ENCODE results near the gene KRTAP5-10. TPM values are rescaled to one million over a fixed set of nuclear protein-coding genes. Genes with fewer than 3 reads are reported as not detected.
"Not testable (repeated sequence)": the region's sequence is repeated elsewhere in the genome, so short reads cannot be mapped to it uniquely, and the experiment has no call there.

Gene KRTAP5-10
- total and polyA plus RNA-seq, 9 of the 15 experiments (the other 6 are each of a cell fraction or from before 2014, with no cell fraction given): not detected

DNA sequence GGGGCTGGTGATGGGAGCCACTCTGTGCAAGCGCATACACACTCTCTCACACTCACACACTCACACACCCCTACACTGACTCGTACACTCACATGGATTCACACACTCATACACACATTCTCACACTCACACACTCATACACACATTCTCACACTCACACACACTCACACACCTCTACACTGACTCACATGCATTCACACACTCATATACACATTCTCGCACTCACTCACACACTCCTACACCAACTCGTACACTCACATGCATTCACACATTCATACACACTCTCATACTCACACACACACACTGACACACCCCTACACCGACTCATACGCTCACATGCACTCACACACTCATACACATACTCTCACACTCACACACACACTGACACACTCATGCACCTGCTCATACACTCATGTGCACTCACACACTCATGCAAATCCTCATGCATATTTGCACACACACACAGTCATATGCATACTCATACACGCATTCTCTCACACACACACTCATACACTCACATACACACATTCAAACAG, 12.2 kb downstream of the KRTAP5-10 start:
- BruUV-seq (replicated peaks): no TSS peak
- no peaks in the 10 kb centered on the region for H3K9me1 ChIP-seq (ENCODE audit: control insufficient read depth, insufficient read depth, low read length)
- H3K4me3 ChIP-seq: no peak overlapping the region
- in situ Hi-C loops (cut with MboI) (loop anchor here (25.0 kb wide), 1 partner anchor 860 kb away; the partner anchor contains the start of gene CLPB), intact Hi-C loops (cut with micrococcal nuclease) (no loop called here)
- no peak for ATAC-seq
- H3K4me1 ChIP-seq (replicated peaks in 1 of 2; ENCODE audit: control insufficient read depth in 2 of 2, insufficient read depth in 2 of 2, low read length in 2 of 2): no peaks in the 10 kb centered on the region
- no peaks in the 10 kb centered on the region for H3K79me2 ChIP-seq (ENCODE audit: control insufficient read depth, insufficient read depth, low read length)
- no peak for DNase-seq (ENCODE audit: extremely low read depth in 1 of 4, low spot score in 3 of 4)
- no peak overlapping the region for H2AFZ ChIP-seq (ENCODE audit: low read depth, low read length)
- no peak for FAIRE-seq
- 1% methylated on average over 7 of the region's 7 CpGs for WGBS (ENCODE audit: insufficient coverage, low coverage, missing lambda C conversion rate)
- no peak overlapping the region for H3K27ac ChIP-seq (ENCODE audit: extremely low read depth, low read depth, low read length)
- peaks cover 35 to 56% of the 10 kb centered on the region in 2 experiments for H3K27me3 ChIP-seq (ENCODE audit: control insufficient read depth in 2 of 2, insufficient read depth in 2 of 2, low read length in 2 of 2)
- TF ChIP-seq, protein P1, sequence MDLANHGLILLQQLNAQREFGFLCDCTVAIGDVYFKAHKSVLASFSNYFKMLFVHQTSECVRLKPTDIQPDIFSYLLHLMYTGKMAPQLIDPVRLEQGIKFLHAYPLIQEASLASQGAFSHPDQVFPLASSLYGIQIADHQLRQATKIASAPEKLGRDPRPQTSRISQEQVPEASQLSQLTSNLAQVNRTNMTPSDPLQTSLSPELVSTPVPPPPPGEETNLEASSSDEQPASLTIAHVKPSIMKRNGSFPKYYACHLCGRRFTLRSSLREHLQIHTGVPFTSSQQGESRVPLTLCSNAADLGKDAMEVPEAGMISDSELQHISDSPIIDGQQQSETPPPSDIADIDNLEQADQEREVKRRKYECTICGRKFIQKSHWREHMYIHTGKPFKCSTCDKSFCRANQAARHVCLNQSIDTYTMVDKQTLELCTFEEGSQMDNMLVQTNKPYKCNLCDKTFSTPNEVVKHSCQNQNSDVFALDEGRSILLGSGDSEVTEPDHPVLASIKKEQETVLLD (IDR thresholded peaks at IDR 0.05): no peak
- peak; percentile 49; the same call in 1 of the 2 replicates for TF ChIP-seq OTX1 (CRISPR knock-in tag; IDR thresholded peaks at IDR 0.05)
- TF ChIP-seq, protein P2, sequence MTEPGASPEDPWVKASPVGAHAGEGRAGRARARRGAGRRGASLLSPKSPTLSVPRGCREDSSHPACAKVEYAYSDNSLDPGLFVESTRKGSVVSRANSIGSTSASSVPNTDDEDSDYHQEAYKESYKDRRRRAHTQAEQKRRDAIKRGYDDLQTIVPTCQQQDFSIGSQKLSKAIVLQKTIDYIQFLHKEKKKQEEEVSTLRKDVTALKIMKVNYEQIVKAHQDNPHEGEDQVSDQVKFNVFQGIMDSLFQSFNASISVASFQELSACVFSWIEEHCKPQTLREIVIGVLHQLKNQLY (CRISPR knock-in tag; conservative IDR thresholded peaks at IDR 0.05): no peak
- TF ChIP-seq, protein P3, sequence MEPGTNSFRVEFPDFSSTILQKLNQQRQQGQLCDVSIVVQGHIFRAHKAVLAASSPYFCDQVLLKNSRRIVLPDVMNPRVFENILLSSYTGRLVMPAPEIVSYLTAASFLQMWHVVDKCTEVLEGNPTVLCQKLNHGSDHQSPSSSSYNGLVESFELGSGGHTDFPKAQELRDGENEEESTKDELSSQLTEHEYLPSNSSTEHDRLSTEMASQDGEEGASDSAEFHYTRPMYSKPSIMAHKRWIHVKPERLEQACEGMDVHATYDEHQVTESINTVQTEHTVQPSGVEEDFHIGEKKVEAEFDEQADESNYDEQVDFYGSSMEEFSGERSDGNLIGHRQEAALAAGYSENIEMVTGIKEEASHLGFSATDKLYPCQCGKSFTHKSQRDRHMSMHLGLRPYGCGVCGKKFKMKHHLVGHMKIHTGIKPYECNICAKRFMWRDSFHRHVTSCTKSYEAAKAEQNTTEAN (CRISPR knock-in tag; IDR thresholded peaks at IDR 0.05): peak; percentile 97
- no peaks in the 10 kb centered on the region for H3K36me3 ChIP-seq (ENCODE audit: control insufficient read depth, insufficient read depth, low read length)
- POLR2A ChIA-PET: no interaction called here
- H3K9me3 ChIP-seq (replicated peaks; ENCODE audit: control insufficient read depth, insufficient read depth, low read depth, low read length): no peaks in the 10 kb centered on the region
- H4K20me1 ChIP-seq (replicated peaks; ENCODE audit: control insufficient read depth, insufficient read depth, low read length): no peaks in the 10 kb centered on the region
- H3K9ac ChIP-seq (ENCODE audit: insufficient read depth in 1 of 2, low read depth in 2 of 2, low read length in 2 of 2): no peak overlapping the region
- no peak overlapping the region for H3K4me2 ChIP-seq (ENCODE audit: insufficient read depth, low read length)
- CTCF ChIA-PET (ENCODE audit: low intra/inter-chr PET ratio): no interaction called here

DNA sequence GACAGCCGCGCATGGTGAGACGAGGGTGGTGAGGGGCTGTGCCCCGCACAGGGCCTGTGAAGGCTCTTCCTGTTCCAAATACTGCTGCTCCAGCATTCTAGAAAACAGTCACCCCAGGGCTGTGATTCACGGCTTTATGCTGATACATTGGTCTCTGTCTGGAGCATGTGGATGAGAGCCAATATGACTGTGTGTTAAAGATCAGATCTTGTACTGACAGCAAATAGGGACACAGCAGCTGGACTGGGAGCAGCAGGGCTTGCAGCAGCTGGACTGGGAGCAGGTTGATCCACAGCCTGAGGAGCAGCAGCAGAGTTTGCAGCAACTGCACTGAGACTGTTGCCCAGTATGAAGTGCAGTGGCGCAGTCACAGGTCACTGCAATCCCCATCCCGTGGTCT, 14.2 kb downstream of the KRTAP5-10 start:
- POLR2A ChIA-PET; DNase-seq (ENCODE audit: extremely low read depth in 1 of 4, low spot score in 3 of 4); H3K9ac ChIP-seq (ENCODE audit: insufficient read depth in 1 of 2, low read depth in 2 of 2, low read length in 2 of 2); ATAC-seq; intact Hi-C loops (cut with micrococcal nuclease); H2AFZ ChIP-seq (ENCODE audit: low read depth, low read length); H3K27ac ChIP-seq (ENCODE audit: extremely low read depth, low read depth, low read length); H3K4me2 ChIP-seq (ENCODE audit: insufficient read depth, low read length); H4K20me1 ChIP-seq (replicated peaks; ENCODE audit: control insufficient read depth, insufficient read depth, low read length); FAIRE-seq; H3K36me3 ChIP-seq (ENCODE audit: control insufficient read depth, insufficient read depth, low read length); H3K79me2 ChIP-seq (ENCODE audit: control insufficient read depth, insufficient read depth, low read length); H3K4me3 ChIP-seq; BruUV-seq (replicated peaks); H3K9me1 ChIP-seq (ENCODE audit: control insufficient read depth, insufficient read depth, low read length); H3K4me1 ChIP-seq (replicated peaks in 1 of 2; ENCODE audit: control insufficient read depth in 2 of 2, insufficient read depth in 2 of 2, low read length in 2 of 2); H3K9me3 ChIP-seq (replicated peaks; ENCODE audit: control insufficient read depth, insufficient read depth, low read depth, low read length): not testable (repeated sequence)
- H3K27me3 ChIP-seq (ENCODE audit: control insufficient read depth in 2 of 2, insufficient read depth in 2 of 2, low read length in 2 of 2): peaks cover 20 to 46% of the 10 kb centered on the region in 2 experiments
- in situ Hi-C loops (cut with MboI): loop anchor here (25.0 kb wide), 1 partner anchor 858 kb away; the partner anchor contains the start of gene CLPB
- CTCF ChIA-PET (ENCODE audit: low intra/inter-chr PET ratio): interaction anchor here (0.6 kb wide), 1 partner anchor 982 kb away, joined by 7 read pairs; no protein-coding TSS in a partner anchor
- 28% methylated on average over 7 of the region's 7 CpGs for WGBS (ENCODE audit: insufficient coverage, low coverage, missing lambda C conversion rate)
